ENCODE data around the gene HIVEP3. TPM values are rescaled to one million over a fixed set of nuclear protein-coding genes. Genes with fewer than 3 reads are reported as not detected.
A peak's percentile ranks its signal among the peaks of the same experiment; 100 is the strongest.

Gene HIVEP3
- total RNA-seq, 1 donor from 2014 or later: 11.6 TPM

GRCh38 chr1:41887365-41887764, 31.4 kb downstream of the HIVEP3 start:
- H3K27me3 ChIP-seq (ENCODE audit: low read depth): no peaks in the 10 kb centered on the region
- no peaks in the 10 kb centered on the region for H3K36me3 ChIP-seq
- DNase-seq (no peak), ATAC-seq (no peak)
- no peaks in the 10 kb centered on the region for H3K9me3 ChIP-seq
- H3K4me3 ChIP-seq: no peak overlapping the region
- no peak for TF ChIP-seq CTCF (IDR thresholded peaks at IDR 0.05)
- intact Hi-C loops (cut with DNase I): no loop called here
- H3K27ac ChIP-seq: no peak overlapping the region
- H3K4me1 ChIP-seq: peaks cover 26% of the 10 kb centered on the region

GRCh38 chr1:41884256-41885230, 34.2 kb downstream of the HIVEP3 start:
- no peaks in the 10 kb centered on the region for H3K27me3 ChIP-seq (ENCODE audit: low read depth)
- no peak for TF ChIP-seq CTCF (IDR thresholded peaks at IDR 0.05)
- DNase-seq (no peak), ATAC-seq (peak in 1 of 2 donors; percentile 42)
- no peaks in the 10 kb centered on the region for H3K36me3 ChIP-seq
- no peak overlapping the region for H3K4me3 ChIP-seq
- no peak overlapping the region for H3K27ac ChIP-seq
- H3K4me1 ChIP-seq: peaks cover 8% of the 10 kb centered on the region
- intact Hi-C loops (cut with DNase I): no loop called here
- no peaks in the 10 kb centered on the region for H3K9me3 ChIP-seq

- no peak for TF ChIP-seq CTCF (IDR thresholded peaks at IDR 0.05)
- no peaks in the 10 kb centered on the region for H3K9me3 ChIP-seq
- DNase-seq (no peak), ATAC-seq (no peak)
- H3K27ac ChIP-seq: no peak overlapping the region
- no peaks in the 10 kb centered on the region for H3K36me3 ChIP-seq
- H3K4me3 ChIP-seq: no peak overlapping the region
- peaks cover 8% of the 10 kb centered on the region for H3K4me1 ChIP-seq
- intact Hi-C loops (cut with DNase I): no loop called here
- no peaks in the 10 kb centered on the region for H3K27me3 ChIP-seq (ENCODE audit: low read depth)
These were observed 35.2 kb downstream of the HIVEP3 start for GRCh38 chr1:41883507-41883906.

- intact Hi-C loops (cut with DNase I): no loop called here
- peak in 1 of 2 donors; percentile 21 for ATAC-seq
These were observed 36.2 kb downstream of the HIVEP3 start for GRCh38 chr1:41882486-41882885.

GRCh38 chr1:41882068-41882477, 36.6 kb downstream of the HIVEP3 start:
- H3K4me1 ChIP-seq: peaks cover 13% of the 10 kb centered on the region
- no peaks in the 10 kb centered on the region for H3K9me3 ChIP-seq
- TF ChIP-seq CTCF (IDR thresholded peaks at IDR 0.05): no peak
- no peak for DNase-seq
- H3K4me3 ChIP-seq: no peak overlapping the region
- H3K36me3 ChIP-seq: no peaks in the 10 kb centered on the region
- intact Hi-C loops (cut with DNase I): no loop called here
- peak in 1 of 2 donors; percentile 71 for ATAC-seq
- H3K27ac ChIP-seq: no peak overlapping the region
- H3K27me3 ChIP-seq (ENCODE audit: low read depth): no peaks in the 10 kb centered on the region

More at GRCh38 chr1:41882486-41882885, 36.2 kb downstream of the HIVEP3 start:
- no peaks in the 10 kb centered on the region for H3K27me3 ChIP-seq (ENCODE audit: low read depth)
- no peak overlapping the region for H3K4me3 ChIP-seq
- no peaks in the 10 kb centered on the region for H3K9me3 ChIP-seq
- TF ChIP-seq CTCF (IDR thresholded peaks at IDR 0.05): no peak
- no peak for DNase-seq
- peaks cover 8% of the 10 kb centered on the region for H3K4me1 ChIP-seq
- H3K27ac ChIP-seq: no peak overlapping the region
- H3K36me3 ChIP-seq: no peaks in the 10 kb centered on the region
